T-helper 9 cell (primary cell): ENCODE data around the gene MED27.

ENCODE experiments used
- DNase-seq: peaks from one replicate; pipeline ENCODE4 v3.0.0-alpha.2; 2020

Gene MED27

GRCh38 chr9:131915181-131915580 is 164.5 kb downstream of the MED27 start:
- no peak for DNase-seq

- DNase-seq, result no peak
These were observed 167.0 kb downstream of the MED27 start for GRCh38 chr9:131912671-131913070.

- DNase-seq, result no peak
These were observed 167.6 kb downstream of the MED27 start for GRCh38 chr9:131912069-131912468.

- DNase-seq, result no peak
These were observed 169.1 kb downstream of the MED27 start for GRCh38 chr9:131910572-131910971.

- DNase-seq, result no peak
These were observed 174.5 kb downstream of the MED27 start for GRCh38 chr9:131905144-131905543.

GRCh38 chr9:131899296-131900228 is 180.1 kb downstream of the MED27 start:
- DNase-seq, result no peak

- no peak for DNase-seq
These were observed 186.7 kb downstream of the MED27 start for GRCh38 chr9:131892902-131893500.

GRCh38 chr9:131892162-131892707 is 187.4 kb downstream of the MED27 start:
- no peak for DNase-seq

GRCh38 chr9:131891598-131891997 is 188.1 kb downstream of the MED27 start:
- no peak for DNase-seq

GRCh38 chr9:131889437-131890251 is 190.0 kb downstream of the MED27 start:
- no peak for DNase-seq

GRCh38 chr9:131888923-131889322 is 190.7 kb downstream of the MED27 start:
- DNase-seq, result no peak

- no peak for DNase-seq
These were observed 192.0 kb downstream of the MED27 start for GRCh38 chr9:131887680-131888079.

- DNase-seq, result no peak
These were observed 192.8 kb downstream of the MED27 start for GRCh38 chr9:131886826-131887225.

- DNase-seq, result no peak
These were observed 194.5 kb downstream of the MED27 start for GRCh38 chr9:131885144-131885609.

- DNase-seq, result no peak
These were observed 195.4 kb downstream of the MED27 start for GRCh38 chr9:131884222-131884621.

- no peak for DNase-seq
These were observed 198.7 kb downstream of the MED27 start for GRCh38 chr9:131880833-131881583.

GRCh38 chr9:131879911-131880290 is 199.8 kb downstream of the MED27 start:
- DNase-seq, result no peak

- no peak for DNase-seq
These were observed 200.3 kb downstream of the MED27 start for GRCh38 chr9:131879181-131879910.

- DNase-seq, result no peak
These were observed 203.2 kb downstream of the MED27 start for GRCh38 chr9:131876486-131876885.

GRCh38 chr9:131875828-131876485 is 203.7 kb downstream of the MED27 start:
- DNase-seq, result no peak
